CD8-positive, alpha-beta memory T cell (primary cell): ENCODE measurements around the gene SYCP2. TPM values are rescaled to one million over a fixed set of nuclear protein-coding genes. Genes with fewer than 3 reads are reported as not detected.
"Not testable (repeated sequence)": the region's sequence is repeated elsewhere in the genome, so short reads cannot be mapped to it uniquely, and the experiment has no call there.

Experiments
- CTCF ChIA-PET: fragments of 350-600 bp; sonication (Branson Sonifier 250); formaldehyde crosslinking; loops from one replicate; lab custom pipeline; 2021; ENCODE audit warnings: antibody characterized with exemption; lab: Charles Lee
- POLR2A ChIA-PET: fragments of 350-600 bp; sonication (Branson Sonifier 250); formaldehyde crosslinking; loops from one replicate; lab custom pipeline; 2021; ENCODE audit warnings: antibody characterized with exemption; lab: Charles Lee
- DNase-seq, 5 donors: peaks; one replicate each; pipeline versions ENCODE4 v3.0.0 to v3.0.0-alpha.2; 2020 to 2022; ENCODE audit warnings: mixed read lengths in 1 of 5
- H3K27ac ChIP-seq: one replicate; pipeline ENCODE4 v1.7.0; 2013; ENCODE audit warnings: low read depth, mild to moderate bottlenecking, low read length, moderate library complexity
- H3K27me3 ChIP-seq: 2 replicates; pipeline ENCODE4 v1.7.0; 2013; ENCODE audit warnings: low read length, mild to moderate bottlenecking; ENCODE audit not compliant: insufficient read depth, poor library complexity, severe bottlenecking
- H3K36me3 ChIP-seq: 2 replicates; pipeline ENCODE4 v1.7.0; 2013; ENCODE audit warnings: mild to moderate bottlenecking, low read length, moderate library complexity; ENCODE audit not compliant: insufficient read depth
- H3K4me1 ChIP-seq: 2 replicates; pipeline ENCODE4 v1.7.0; 2013; ENCODE audit warnings: mild to moderate bottlenecking, low read length, moderate library complexity; ENCODE audit not compliant: insufficient read depth
- H3K4me3 ChIP-seq: 2 replicates; pipeline ENCODE4 v1.7.0; 2013; ENCODE audit warnings: mild to moderate bottlenecking, low read length
- H3K9me3 ChIP-seq: 2 replicates; pipeline ENCODE4 v1.7.0; 2013; ENCODE audit warnings: mild to moderate bottlenecking, low read length
- H3K27ac Mint-ChIP-seq, 8 donors: one replicate each; pipeline ENCODE4 v1.8.0; 2020 to 2021; ENCODE audit warnings: mixed read lengths in 8 of 8, mild to moderate bottlenecking in 6 of 8, inconsistent platforms in 3 of 8, moderate library complexity in 3 of 8
- H3K27me3 Mint-ChIP-seq, 2 donors: one replicate each; pipeline ENCODE4 v1.8.0; 2020 to 2021; ENCODE audit warnings: mixed read lengths in 2 of 2, mild to moderate bottlenecking in 1 of 2, moderate library complexity in 1 of 2
- H3K36me3 Mint-ChIP-seq, 3 donors: one replicate each; pipeline ENCODE4 v1.8.0; 2020 to 2021; ENCODE audit warnings: mixed read lengths in 3 of 3, inconsistent platforms in 1 of 3, mild to moderate bottlenecking in 1 of 3
- H3K4me1 Mint-ChIP-seq, 3 donors: one replicate each; pipeline ENCODE4 v1.8.0; 2020 to 2021; ENCODE audit warnings: mixed read lengths in 3 of 3, inconsistent platforms in 1 of 3, mild to moderate bottlenecking in 1 of 3
- H3K4me3 Mint-ChIP-seq, 7 donors: one replicate each; pipeline ENCODE4 v1.8.0; 2020 to 2021; ENCODE audit warnings: mixed read lengths in 7 of 7, mild to moderate bottlenecking in 6 of 7, moderate library complexity in 4 of 7, inconsistent platforms in 2 of 7
- H3K9me3 Mint-ChIP-seq, 5 donors: one replicate each; pipeline ENCODE4 v1.8.0; 2020 to 2022; ENCODE audit warnings: mixed read lengths in 5 of 5, mild to moderate bottlenecking in 3 of 5, moderate library complexity in 2 of 5, inconsistent platforms in 1 of 5
- polyA plus RNA-seq: library from polyadenylated mRNA; unstranded; fragments of 300-500 nt; fragmentation: Illumina TruSeq; gene quantifications from one replicate; pipeline ENCODE4 v1.2.3, GENCODE V29; 2021
- total RNA-seq, 2 experiments: library from RNA; stranded (reverse); gene quantifications; one replicate each; pipeline ENCODE4 v1.2.3, GENCODE V29; 2021

Gene SYCP2
- total and polyA plus RNA-seq, 3 experiments from 2014 or later, result 2.3 to 3.8 (median 3.4) TPM

GRCh38 chr20:59891581-59891980 lies 41.9 kb downstream of the SYCP2 start:
- Mint-ChIP-seq H3K4me1 (no peaks in the 10 kb centered on the region), H3K36me3 (peaks cover 2 to 21% (median 4%) of the 10 kb centered on the region in 3 donors), H3K4me3 (no peak overlapping the region), H3K27me3 (no peaks in the 10 kb centered on the region), H3K9me3 (peaks cover 0 to 3% (median 0%) of the 10 kb centered on the region in 5 donors), H3K27ac (no peak overlapping the region)
- Histone ChIP-seq H3K27ac (no peak overlapping the region), H3K27me3 (no peaks in the 10 kb centered on the region), H3K4me1 (no peaks in the 10 kb centered on the region), H3K9me3 (no peaks in the 10 kb centered on the region), H3K4me3 (no peak overlapping the region), H3K36me3 (no peaks in the 10 kb centered on the region)
- DNase-seq, result no peak
- POLR2A ChIA-PET, result no interaction called here
- CTCF ChIA-PET, result no interaction called here

GRCh38 chr20:59890035-59890434 lies 43.4 kb downstream of the SYCP2 start:
- H3K27me3 Mint-ChIP-seq, POLR2A ChIA-PET, H3K4me3 ChIP-seq, H3K27me3 ChIP-seq, H3K27ac ChIP-seq, H3K9me3 ChIP-seq, H3K4me3 Mint-ChIP-seq, CTCF ChIA-PET, H3K9me3 Mint-ChIP-seq, H3K27ac Mint-ChIP-seq, H3K36me3 ChIP-seq, H3K4me1 Mint-ChIP-seq, DNase-seq, H3K4me1 ChIP-seq: not testable (repeated sequence)
- H3K36me3 Mint-ChIP-seq, result peaks cover 3 to 21% (median 6%) of the 10 kb centered on the region in 3 donors

GRCh38 chr20:59888050-59888449 lies 45.4 kb downstream of the SYCP2 start:
- peaks cover 0 to 3% (median 0%) of the 10 kb centered on the region in 5 donors for H3K9me3 Mint-ChIP-seq
- no peaks in the 10 kb centered on the region for H3K27me3 ChIP-seq
- no peak overlapping the region for H3K4me3 ChIP-seq
- ChIA-PET CTCF (no interaction called here), POLR2A (no interaction called here)
- H3K27me3 Mint-ChIP-seq, result no peaks in the 10 kb centered on the region
- DNase-seq, result no peak
- H3K9me3 ChIP-seq, result no peaks in the 10 kb centered on the region
- H3K4me1 Mint-ChIP-seq, result no peaks in the 10 kb centered on the region
- no peaks in the 10 kb centered on the region for H3K36me3 ChIP-seq
- H3K27ac ChIP-seq, result no peak overlapping the region
- H3K27ac Mint-ChIP-seq, result no peak overlapping the region
- no peaks in the 10 kb centered on the region for H3K4me1 ChIP-seq
- no peak overlapping the region for H3K4me3 Mint-ChIP-seq
- peaks cover 5 to 21% (median 7%) of the 10 kb centered on the region in 3 donors for H3K36me3 Mint-ChIP-seq

- Histone ChIP-seq H3K27ac (no peak overlapping the region), H3K9me3 (no peaks in the 10 kb centered on the region), H3K27me3 (no peaks in the 10 kb centered on the region), H3K4me3 (no peak overlapping the region), H3K36me3 (no peaks in the 10 kb centered on the region), H3K4me1 (no peaks in the 10 kb centered on the region)
- Mint-ChIP-seq H3K9me3 (peaks cover 0 to 3% (median 0%) of the 10 kb centered on the region in 5 donors), H3K4me3 (no peak overlapping the region), H3K27ac (no peak overlapping the region), H3K27me3 (peaks cover 0 to 2% of the 10 kb centered on the region in 2 donors), H3K4me1 (no peaks in the 10 kb centered on the region), H3K36me3 (peaks cover 5 to 15% (median 10%) of the 10 kb centered on the region in 3 donors)
- no peak for DNase-seq
- POLR2A ChIA-PET, result no interaction called here
- CTCF ChIA-PET, result no interaction called here
These were observed 48.9 kb downstream of the SYCP2 start for GRCh38 chr20:59884494-59884893.

GRCh38 chr20:59880198-59880597 lies 53.2 kb downstream of the SYCP2 start:
- ChIA-PET CTCF (no interaction called here), POLR2A (no interaction called here)
- DNase-seq, result no peak
- Mint-ChIP-seq H3K4me1 (no peaks in the 10 kb centered on the region), H3K36me3 (peaks cover 0 to 24% (median 14%) of the 10 kb centered on the region in 3 donors), H3K27me3 (peaks cover 0 to 2% of the 10 kb centered on the region in 2 donors), H3K9me3 (no peaks in the 10 kb centered on the region), H3K4me3 (no peak overlapping the region), H3K27ac (no peak overlapping the region)
- no peak overlapping the region for H3K27ac ChIP-seq
- no peaks in the 10 kb centered on the region for H3K4me1 ChIP-seq
- no peak overlapping the region for H3K4me3 ChIP-seq
- no peaks in the 10 kb centered on the region for H3K27me3 ChIP-seq
- H3K9me3 ChIP-seq, result no peaks in the 10 kb centered on the region
- H3K36me3 ChIP-seq, result no peaks in the 10 kb centered on the region

- no peaks in the 10 kb centered on the region for H3K9me3 Mint-ChIP-seq
- no peaks in the 10 kb centered on the region for H3K4me1 Mint-ChIP-seq
- no peaks in the 10 kb centered on the region for H3K36me3 ChIP-seq
- H3K27ac ChIP-seq, result no peak overlapping the region
- no peak for DNase-seq
- peak overlapping the region in 1 of 8 donors; percentile 42 for H3K27ac Mint-ChIP-seq
- POLR2A ChIA-PET, result no interaction called here
- H3K4me1 ChIP-seq, result no peaks in the 10 kb centered on the region
- no peak overlapping the region for H3K4me3 ChIP-seq
- H3K9me3 ChIP-seq, result no peaks in the 10 kb centered on the region
- H3K4me3 Mint-ChIP-seq, result no peak overlapping the region
- no peaks in the 10 kb centered on the region for H3K27me3 Mint-ChIP-seq
- CTCF ChIA-PET, result no interaction called here
- H3K36me3 Mint-ChIP-seq, result peaks cover 0 to 16% (median 9%) of the 10 kb centered on the region in 3 donors
- H3K27me3 ChIP-seq, result no peaks in the 10 kb centered on the region
These were observed 60.0 kb downstream of the SYCP2 start for GRCh38 chr20:59873409-59873808.

- DNase-seq, result no peak
- Histone ChIP-seq H3K9me3 (no peaks in the 10 kb centered on the region), H3K4me3 (no peak overlapping the region), H3K27ac (no peak overlapping the region), H3K36me3 (no peaks in the 10 kb centered on the region), H3K27me3 (no peaks in the 10 kb centered on the region), H3K4me1 (no peaks in the 10 kb centered on the region)
- CTCF ChIA-PET, result no interaction called here
- no peaks in the 10 kb centered on the region for H3K9me3 Mint-ChIP-seq
- no peaks in the 10 kb centered on the region for H3K4me1 Mint-ChIP-seq
- POLR2A ChIA-PET, result no interaction called here
- peaks cover 0 to 7% (median 7%) of the 10 kb centered on the region in 3 donors for H3K36me3 Mint-ChIP-seq
- no peak overlapping the region for H3K27ac Mint-ChIP-seq
- no peaks in the 10 kb centered on the region for H3K27me3 Mint-ChIP-seq
- no peak overlapping the region for H3K4me3 Mint-ChIP-seq
These were observed 62.3 kb downstream of the SYCP2 start for GRCh38 chr20:59871096-59871495.

- POLR2A ChIA-PET, result no interaction called here
- Mint-ChIP-seq H3K36me3 (peaks cover 6 to 14% (median 11%) of the 10 kb centered on the region in 3 donors), H3K4me1 (no peaks in the 10 kb centered on the region), H3K27me3 (no peaks in the 10 kb centered on the region), H3K4me3 (no peak overlapping the region), H3K9me3 (no peaks in the 10 kb centered on the region), H3K27ac (no peak overlapping the region)
- Histone ChIP-seq H3K27me3 (no peaks in the 10 kb centered on the region), H3K4me1 (no peaks in the 10 kb centered on the region), H3K4me3 (no peak overlapping the region), H3K36me3 (no peaks in the 10 kb centered on the region), H3K27ac (no peak overlapping the region), H3K9me3 (no peaks in the 10 kb centered on the region)
- no peak for DNase-seq
- CTCF ChIA-PET, result no interaction called here
These were observed 67.1 kb downstream of the SYCP2 start for GRCh38 chr20:59866338-59866737.

GRCh38 chr20:59864726-59865125 lies 68.7 kb downstream of the SYCP2 start:
- no peaks in the 10 kb centered on the region for H3K4me1 ChIP-seq
- POLR2A ChIA-PET, result no interaction called here
- Mint-ChIP-seq H3K27me3 (no peaks in the 10 kb centered on the region), H3K27ac (no peak overlapping the region), H3K4me3 (no peak overlapping the region), H3K4me1 (no peaks in the 10 kb centered on the region), H3K9me3 (no peaks in the 10 kb centered on the region), H3K36me3 (peaks cover 7 to 20% (median 13%) of the 10 kb centered on the region in 3 donors)
- H3K9me3 ChIP-seq, result no peaks in the 10 kb centered on the region
- H3K27me3 ChIP-seq, result no peaks in the 10 kb centered on the region
- no peak for DNase-seq
- CTCF ChIA-PET, result no interaction called here
- H3K4me3 ChIP-seq, result no peak overlapping the region
- no peaks in the 10 kb centered on the region for H3K36me3 ChIP-seq
- H3K27ac ChIP-seq, result no peak overlapping the region
